CD4-positive, alpha-beta T cell (primary cell): ENCODE data around the gene PRSS53. TPM values are rescaled to one million over a fixed set of nuclear protein-coding genes. Genes with fewer than 3 reads are reported as not detected.

Source experiments
- ATAC-seq: fragments of 200-7000 bp; cut with Tn5 transposase; one replicate; pipeline ENCODE4 v1.10.0; 2022; ENCODE audit warnings: mild to moderate bottlenecking; ENCODE audit not compliant: poor library complexity
- CTCF ChIA-PET: fragments of 350-600 bp; sonication (Branson Sonifier 250); formaldehyde crosslinking; loops from one replicate; lab custom pipeline; 2021; ENCODE audit warnings: antibody characterized with exemption, inconsistent platforms; lab: Charles Lee
- POLR2A ChIA-PET: fragments of 350-600 bp; sonication (Branson Sonifier 250); formaldehyde crosslinking; loops from one replicate; lab custom pipeline; 2021; ENCODE audit warnings: antibody characterized with exemption, inconsistent platforms; lab: Charles Lee
- DNase-seq, 14 experiments: peaks; one replicate each; pipeline ENCODE4 v3.0.0-alpha.2; 2013 to 2020; ENCODE audit warnings: mixed read lengths in 2 of 14
- H3K27ac ChIP-seq, 2 donors: one replicate each; pipeline versions ENCODE4 v1.5.1 to v1.7.0; 2013; ENCODE audit warnings: low read length in 2 of 2, low read depth in 1 of 2, mild to moderate bottlenecking in 1 of 2
- H3K27me3 ChIP-seq, 2 experiments: 1 replicate in 1 of 2; 2 replicates in 1 of 2; pipeline versions ENCODE4 v1.6.1 to v1.7.0; 2013; ENCODE audit warnings: low read length in 2 of 2, control low read depth in 1 of 2, mild to moderate bottlenecking in 1 of 2, moderate library complexity in 1 of 2; ENCODE audit not compliant: insufficient read depth in 2 of 2, control insufficient read depth in 1 of 2
- H3K36me3 ChIP-seq: one replicate; pipeline ENCODE4 v1.6.1; 2013; ENCODE audit warnings: low read length, control low read depth; ENCODE audit not compliant: insufficient read depth
- H3K4me1 ChIP-seq: one replicate; pipeline ENCODE4 v1.6.1; 2013; ENCODE audit warnings: low read length, control low read depth; ENCODE audit not compliant: insufficient read depth
- H3K4me3 ChIP-seq: one replicate; pipeline ENCODE4 v1.5.1; 2013; ENCODE audit warnings: mild to moderate bottlenecking, low read length, moderate library complexity
- H3K9me3 ChIP-seq, 2 experiments: 1 replicate in 1 of 2; 2 replicates in 1 of 2; pipeline versions ENCODE4 v1.6.1 to v1.7.0; 2013; ENCODE audit warnings: low read length in 2 of 2, mild to moderate bottlenecking in 2 of 2, control low read depth in 1 of 2, moderate library complexity in 1 of 2; ENCODE audit not compliant: control insufficient read depth in 1 of 2, insufficient read depth in 1 of 2
- H3K27ac Mint-ChIP-seq: one replicate; pipeline ENCODE4 v1.8.0; 2020; ENCODE audit warnings: mixed read lengths
- H3K27me3 Mint-ChIP-seq: one replicate; pipeline ENCODE4 v1.8.0; 2021; ENCODE audit warnings: mixed read lengths
- H3K36me3 Mint-ChIP-seq: one replicate; pipeline ENCODE4 v1.8.0; 2021; ENCODE audit warnings: low read depth, mixed read lengths
- H3K4me1 Mint-ChIP-seq: one replicate; pipeline ENCODE4 v1.8.0; 2021; ENCODE audit warnings: low read depth, mixed read lengths
- H3K4me3 Mint-ChIP-seq: one replicate; pipeline ENCODE4 v1.8.0; 2020; ENCODE audit warnings: mild to moderate bottlenecking, mixed read lengths
- H3K9me3 Mint-ChIP-seq: one replicate; pipeline ENCODE4 v1.8.0; 2020; ENCODE audit warnings: mixed read lengths
- CTCF ChIP-seq: fragments of 200-600 bp; IDR thresholded peaks from one replicate; pipeline ENCODE4 v1.8.0; 2022; ENCODE audit warnings: antibody characterized with exemption, mild to moderate bottlenecking
- intact Hi-C, 2 experiments: fragments of 100-400 bp; cut with DNase I in 1 of 2; cut with micrococcal nuclease in 1 of 2; formaldehyde crosslinking; loops; one replicate each; pipeline versions ENCODE4 v1.15.1 to v1.9.0; 2023 to 2025; cut with DNase I, micrococcal nuclease
- total RNA-seq, 174 experiments: library from RNA in 2 of 174; stranded (reverse) in 2 of 174; gene quantifications; one replicate each; pipeline ENCODE4 v1.2.3 and lab custom pipeline; 2021 to 2026

Gene PRSS53
- total RNA-seq, 2 experiments from 2014 or later, result 3.5 to 3.9 TPM

- Histone ChIP-seq H3K9me3 (no peaks in the 10 kb centered on the region), H3K4me1 (peaks cover 12% of the 10 kb centered on the region), H3K4me3 (no peak overlapping the region), H3K27ac (no peak overlapping the region), H3K36me3 (peaks cover 48% of the 10 kb centered on the region), H3K27me3 (no peaks in the 10 kb centered on the region)
- ChIA-PET CTCF (no interaction called here), POLR2A (interaction anchor here (0.9 to 2.0 kb wide), 3 partner anchors 8 to 33 kb away, joined by 3 to 15 read pairs (median 3); partner anchors contain the start of genes KAT8, ZNF646 and ZNF668)
- Mint-ChIP-seq H3K27ac (no peak overlapping the region), H3K4me3 (no peak overlapping the region), H3K4me1 (peaks cover 8% of the 10 kb centered on the region), H3K36me3 (peaks cover 42% of the 10 kb centered on the region), H3K27me3 (no peaks in the 10 kb centered on the region), H3K9me3 (no peaks in the 10 kb centered on the region)
- TF ChIP-seq CTCF, result no peak
- intact Hi-C loops, result no loop called here
- DNase-seq (no peak), ATAC-seq (no peak)
Observed at GRCh38 chr16:31084584-31085302, 4.0 kb downstream of the PRSS53 start.

- H3K4me3 ChIP-seq, result no peak overlapping the region
- CTCF ChIA-PET, result no interaction called here
Observed at GRCh38 chr16:31083981-31084380, 4.8 kb downstream of the PRSS53 start.

GRCh38 chr16:31083556-31083955, 5.2 kb downstream of the PRSS53 start:
- Histone ChIP-seq H3K36me3 (peaks cover 57% of the 10 kb centered on the region), H3K27ac (no peak overlapping the region), H3K9me3 (no peaks in the 10 kb centered on the region), H3K27me3 (no peaks in the 10 kb centered on the region), H3K4me1 (peaks cover 12% of the 10 kb centered on the region), H3K4me3 (no peak overlapping the region)
- POLR2A ChIA-PET, result interaction anchor here (1.3 to 2.0 kb wide), 2 partner anchors 9 to 34 kb away, joined by 3 to 15 read pairs; partner anchors contain the start of genes KAT8, ZNF646 and ZNF668
- intact Hi-C loops, result no loop called here
- H3K36me3 Mint-ChIP-seq, result peaks cover 50% of the 10 kb centered on the region
- ATAC-seq (no peak), DNase-seq (no peak)
- no peak for TF ChIP-seq CTCF
- no peak overlapping the region for H3K4me3 Mint-ChIP-seq
- H3K4me1 Mint-ChIP-seq, result peaks cover 8% of the 10 kb centered on the region
- H3K9me3 Mint-ChIP-seq, result no peaks in the 10 kb centered on the region
- H3K27me3 Mint-ChIP-seq, result no peaks in the 10 kb centered on the region
- H3K27ac Mint-ChIP-seq, result no peak overlapping the region
- CTCF ChIA-PET, result no interaction called here

More at GRCh38 chr16:31083981-31084380, 4.8 kb downstream of the PRSS53 start:
- Mint-ChIP-seq H3K27me3 (no peaks in the 10 kb centered on the region), H3K9me3 (no peaks in the 10 kb centered on the region), H3K27ac (no peak overlapping the region), H3K36me3 (peaks cover 46% of the 10 kb centered on the region), H3K4me1 (peaks cover 8% of the 10 kb centered on the region), H3K4me3 (no peak overlapping the region)
- DNase-seq (no peak), ATAC-seq (no peak)
- Histone ChIP-seq H3K4me1 (peaks cover 12% of the 10 kb centered on the region), H3K27ac (no peak overlapping the region), H3K27me3 (no peaks in the 10 kb centered on the region), H3K9me3 (no peaks in the 10 kb centered on the region), H3K36me3 (peaks cover 55% of the 10 kb centered on the region)
- no peak for TF ChIP-seq CTCF
- POLR2A ChIA-PET, result interaction anchor here (0.9 to 2.0 kb wide), 3 partner anchors 9 to 33 kb away, joined by 3 to 15 read pairs (median 3); partner anchors contain the start of genes KAT8, ZNF646 and ZNF668
- intact Hi-C loops, result no loop called here
